DMS53 treated with DMSO at 0.1 percent for 48 hours (cell line): ENCODE results near the gene FAM241A.
"Not testable (repeated sequence)": the region's sequence is repeated elsewhere in the genome, so short reads cannot be mapped to it uniquely, and the experiment has no call there.

Experiments
- DNase-seq: peaks from one replicate; lab custom pipeline; 2025; ENCODE audit not compliant: unreplicated experiment; lab: John Stamatoyannopoulos, UW

FAM241A gene

DNA sequence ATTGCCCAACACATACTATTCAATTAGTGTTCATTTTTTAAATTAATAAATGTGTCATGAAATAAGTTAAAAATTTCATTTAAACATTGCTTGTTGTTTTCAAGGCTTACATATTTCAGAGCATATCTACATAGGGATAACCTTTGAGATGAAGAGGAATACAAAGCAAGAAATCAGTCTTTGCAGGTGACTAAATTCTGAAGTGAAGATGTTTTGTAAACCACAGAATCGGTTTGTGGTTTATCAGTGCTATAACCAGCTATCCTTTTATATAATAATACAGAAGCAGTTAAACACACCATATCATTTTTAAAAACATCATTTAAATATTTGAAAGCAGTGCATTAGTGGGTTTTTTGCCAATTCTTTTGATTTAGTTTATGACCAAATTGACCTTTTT, 26.9 kb downstream of the FAM241A start:
- no peak for DNase-seq

DNA sequence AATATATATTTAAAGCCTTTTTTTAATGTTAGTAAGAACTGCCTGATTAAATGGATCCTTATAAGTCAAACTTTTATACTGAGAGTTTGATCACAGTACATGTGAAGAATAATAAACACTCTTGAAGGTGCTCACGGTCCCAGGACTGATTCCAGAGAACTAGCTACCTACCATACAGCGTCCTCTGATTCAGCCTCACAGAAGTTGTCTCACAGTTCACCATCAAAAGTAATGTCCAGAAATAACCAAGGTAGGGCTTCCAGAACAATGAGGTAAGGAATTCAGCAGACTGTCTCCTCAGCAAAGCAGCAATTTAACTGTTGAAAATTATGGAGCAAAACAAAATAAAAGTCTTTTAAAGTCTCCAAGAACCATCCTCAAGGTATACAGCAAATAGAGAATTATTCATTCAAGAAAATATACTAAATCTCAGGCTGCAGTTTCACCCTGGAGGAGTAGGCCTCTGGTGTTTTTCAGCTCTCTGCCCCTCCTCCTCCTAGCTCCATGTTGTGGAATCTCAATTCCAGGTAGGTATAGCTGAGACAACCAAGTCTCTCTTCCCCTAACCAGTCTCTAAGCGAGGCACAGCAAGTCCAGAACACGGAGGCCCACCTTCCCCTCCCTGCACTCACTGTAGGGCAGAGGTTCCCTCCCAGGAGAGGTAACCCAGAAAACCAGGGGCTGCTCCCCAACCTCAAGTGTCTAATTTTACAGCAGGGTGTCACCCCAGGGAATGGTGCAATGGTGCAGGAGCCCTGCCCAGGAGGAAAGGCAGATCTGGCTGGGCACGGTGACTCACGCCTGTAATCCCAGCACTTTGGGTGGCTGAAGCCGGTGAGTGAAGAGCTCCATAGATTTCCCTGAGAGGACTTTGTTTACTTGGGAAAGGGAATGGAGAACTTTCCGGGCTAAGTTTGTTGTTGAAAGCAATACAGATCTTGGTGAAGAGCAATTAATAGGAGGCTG, 28.6 kb downstream of the FAM241A start:
- DNase-seq: no peak

DNA sequence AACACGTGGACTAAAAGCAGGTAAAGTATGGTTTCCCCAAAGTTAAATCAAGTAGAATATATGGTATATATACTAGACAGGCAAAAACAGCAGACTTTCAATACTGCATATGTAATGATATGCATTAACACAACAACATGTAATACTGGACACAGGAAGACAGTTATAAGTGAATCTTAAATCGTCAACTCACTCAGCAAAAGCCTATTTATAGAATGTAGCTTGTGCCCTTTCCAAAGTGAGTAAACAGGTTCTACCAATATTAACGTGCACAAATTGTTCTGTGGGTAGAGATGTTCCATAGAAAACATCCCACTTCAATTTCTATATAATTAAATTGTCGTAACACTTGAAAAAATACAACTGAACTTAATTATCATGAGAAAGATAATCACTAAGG, 30.6 kb downstream of the FAM241A start:
- no peak for DNase-seq

- DNase-seq: no peak
These were observed 31.3 kb downstream of the FAM241A start for GRCh38 chr4:112176596-112176995.

DNA sequence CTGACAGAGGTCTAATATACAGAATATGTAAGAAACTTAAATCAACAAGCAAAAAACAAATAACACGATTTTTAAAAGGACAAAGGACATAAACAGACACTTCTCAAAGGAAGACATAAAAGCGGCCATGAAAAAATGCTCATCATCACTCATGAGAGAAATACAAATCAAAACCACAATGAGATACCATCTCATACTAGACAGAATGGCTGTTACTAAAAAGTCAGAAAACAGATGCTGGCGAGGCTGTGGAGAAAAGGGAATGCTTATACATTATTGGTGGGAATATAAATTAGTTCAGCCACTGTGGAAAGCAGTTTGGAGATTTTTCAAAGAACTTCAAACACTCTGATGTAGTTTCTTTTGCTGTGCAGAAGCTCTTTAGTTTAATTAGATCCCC, 33.5 kb downstream of the FAM241A start:
- not testable (repeated sequence) for DNase-seq

- DNase-seq: no peak
These were observed 36.2 kb downstream of the FAM241A start for GRCh38 chr4:112181358-112182000.

DNA sequence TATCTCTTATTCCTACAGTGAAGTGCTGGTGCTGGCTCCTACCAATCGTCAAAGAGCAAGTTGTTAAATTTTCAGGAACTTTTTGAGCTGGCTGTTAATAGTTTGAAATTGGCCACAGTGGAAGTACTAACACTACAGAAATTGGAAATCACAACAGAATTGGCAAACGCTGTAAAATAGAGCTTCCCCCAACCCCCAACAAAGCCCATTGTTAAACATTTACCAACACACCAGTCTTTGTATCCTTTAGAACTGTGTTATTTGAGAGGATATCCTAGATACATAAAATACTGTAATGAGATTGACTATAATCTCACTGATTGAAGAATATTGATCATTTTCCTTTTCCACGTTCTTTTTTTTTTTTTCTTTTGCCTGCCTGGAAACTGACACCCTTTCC, 37.4 kb downstream of the FAM241A start:
- no peak for DNase-seq

- DNase-seq: no peak
These were observed 38.0 kb downstream of the FAM241A start for GRCh38 chr4:112183252-112183651.

GRCh38 chr4:112184438-112184837, 39.2 kb downstream of the FAM241A start:
- DNase-seq: no peak

DNA sequence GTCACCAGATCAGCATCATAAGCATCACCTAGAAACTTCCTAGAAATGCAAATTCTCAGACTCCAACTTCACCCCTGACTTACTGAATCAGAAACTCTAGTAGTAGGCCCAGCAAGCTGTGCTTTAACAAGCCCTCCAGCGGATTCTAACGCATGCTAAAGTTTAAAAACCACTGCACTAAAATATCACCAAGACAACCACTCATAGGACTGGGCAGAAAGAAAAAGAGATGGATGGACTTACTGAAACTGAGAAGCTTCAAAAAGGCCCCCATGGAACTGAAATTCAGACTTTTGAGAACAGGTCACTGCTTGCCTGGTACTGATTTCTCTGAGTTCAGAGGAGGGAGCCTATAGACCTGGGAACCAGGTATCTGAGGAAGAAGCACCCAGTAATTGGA, 40.1 kb downstream of the FAM241A start:
- no peak for DNase-seq

- no peak for DNase-seq
These were observed 40.8 kb downstream of the FAM241A start for GRCh38 chr4:112185740-112186670.

DNA sequence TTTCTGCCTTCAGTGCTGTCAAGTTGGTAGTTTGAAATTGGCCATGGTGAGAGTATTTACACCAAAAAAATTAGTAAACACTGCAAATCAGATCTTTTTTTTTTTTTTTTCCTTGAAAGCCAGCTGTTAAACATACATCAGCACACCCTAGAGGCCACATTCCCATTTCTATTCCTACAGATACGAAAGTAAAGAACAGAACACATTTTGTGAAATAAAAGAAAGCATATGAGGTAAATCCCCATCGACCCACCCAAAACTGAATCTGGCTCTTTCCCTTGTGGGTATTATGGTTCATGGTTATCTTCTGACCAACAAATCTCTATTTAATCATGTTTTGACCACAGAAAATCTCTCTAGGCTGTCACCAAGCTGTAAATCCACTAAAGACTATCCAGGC, 44.5 kb downstream of the FAM241A start:
- DNase-seq: no peak

DNA sequence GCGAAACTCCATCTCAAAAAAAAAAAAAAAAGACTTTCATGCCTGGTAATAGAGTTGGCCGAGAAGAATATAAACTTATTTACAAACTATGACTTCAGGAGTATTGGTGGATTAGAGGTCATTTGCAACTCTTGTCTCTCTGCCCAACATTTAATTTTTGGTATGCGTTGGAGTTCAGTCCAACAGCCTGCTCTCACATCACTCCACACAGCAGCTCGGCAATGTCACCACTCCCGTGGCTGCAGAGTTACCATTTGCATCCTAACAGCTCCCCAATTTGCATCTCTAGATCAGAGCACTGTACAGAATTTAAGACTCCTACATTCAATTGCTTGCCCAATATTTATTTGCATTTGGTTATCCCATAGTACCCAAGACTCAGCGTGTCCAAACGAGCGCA, 45.4 kb downstream of the FAM241A start:
- no peak for DNase-seq

- DNase-seq: no peak
These were observed 51.2 kb downstream of the FAM241A start for GRCh38 chr4:112196461-112196860.

- no peak for DNase-seq
These were observed 53.8 kb downstream of the FAM241A start for GRCh38 chr4:112199041-112199440.

GRCh38 chr4:112201915-112202505, 56.8 kb downstream of the FAM241A start:
- DNase-seq: no peak

- DNase-seq: no peak
These were observed 58.3 kb downstream of the FAM241A start for GRCh38 chr4:112203593-112203992.

DNA sequence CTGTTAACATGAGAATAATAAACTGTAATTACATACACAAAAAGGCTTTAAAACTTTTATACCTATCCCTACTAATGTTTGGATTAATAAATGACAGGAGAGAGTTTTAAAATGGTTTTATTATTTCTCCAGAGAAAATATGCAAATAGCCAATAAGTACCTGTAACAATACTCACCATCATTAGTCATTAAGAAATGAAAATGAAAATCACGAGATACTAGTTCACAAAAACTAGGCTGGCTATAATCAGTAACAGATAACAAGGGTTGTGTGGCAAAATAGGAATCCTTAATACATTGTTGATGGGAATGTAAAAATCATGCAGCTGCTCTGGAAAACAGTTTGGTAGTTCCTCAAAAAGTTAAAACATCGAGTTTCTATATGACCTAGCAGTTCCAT, 61.2 kb downstream of the FAM241A start:
- no peak for DNase-seq

DNA sequence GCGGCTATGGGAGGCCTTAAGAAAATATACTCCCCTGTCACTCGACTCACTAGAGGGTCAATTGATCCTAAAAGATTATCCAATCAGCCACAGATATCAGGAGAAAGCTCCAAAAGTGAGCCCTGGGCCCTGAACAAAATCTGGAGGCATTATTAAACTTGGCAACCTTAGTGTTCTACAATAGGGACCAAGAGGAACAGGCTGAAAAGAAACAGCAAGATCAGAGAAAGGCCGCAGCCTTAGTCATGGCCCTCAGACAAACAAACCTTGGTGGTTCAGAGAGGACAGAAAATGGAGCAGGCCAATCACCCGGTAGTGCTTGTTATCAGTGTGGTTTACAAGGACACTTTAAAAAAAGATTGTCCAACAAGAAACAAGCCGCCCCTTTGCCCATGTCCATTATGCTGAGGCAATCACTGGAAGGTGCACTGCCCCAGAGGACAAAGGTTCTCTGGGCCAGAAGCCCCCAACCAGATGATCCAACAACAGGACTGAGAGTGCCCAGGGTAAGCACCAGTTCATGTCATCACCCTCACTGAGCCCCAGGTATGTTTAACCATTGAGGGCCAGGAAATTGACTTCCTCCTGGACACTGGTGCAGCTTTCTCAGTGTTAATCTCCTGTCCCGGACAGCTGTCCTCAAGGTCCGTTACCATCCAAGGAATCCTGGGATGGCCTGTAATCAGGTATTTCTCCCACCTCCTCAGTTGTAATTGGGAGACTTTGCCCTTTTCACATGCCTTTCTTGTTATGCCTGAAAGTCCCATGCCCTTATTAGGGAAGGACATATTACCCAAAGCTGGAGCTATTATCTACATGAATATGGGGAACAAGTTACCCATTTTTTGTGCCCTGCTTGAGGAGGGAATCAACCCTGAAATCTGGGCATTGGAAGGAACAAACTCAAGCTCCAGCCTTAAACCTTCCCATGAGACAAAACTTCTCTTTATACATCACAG, 63.2 kb downstream of the FAM241A start:
- not testable (repeated sequence) for DNase-seq

- no peak for DNase-seq
These were observed 65.5 kb downstream of the FAM241A start for GRCh38 chr4:112210777-112211176.
